GM23248 (cell line): ENCODE measurements around the gene FUT8. TPM values are rescaled to one million over a fixed set of nuclear protein-coding genes. Genes with fewer than 3 reads are reported as not detected.

ENCODE experiments used
- DNase-seq: peaks from one replicate; pipeline ENCODE4 v3.0.0-alpha.2; 2015
- H2AFZ ChIP-seq: fragments of 200-600 bp; sonication (generic); 2 replicates; pipeline ENCODE4 v1.6.1; 2016; ENCODE audit warnings: antibody characterized with exemption
- H3F3A ChIP-seq: fragments of 200-600 bp; sonication (generic); 2 replicates; pipeline ENCODE4 v1.6.1; 2016; ENCODE audit warnings: mild to moderate bottlenecking, antibody characterized with exemption, mixed run types; ENCODE audit not compliant: insufficient read depth
- H3K27ac ChIP-seq: fragments of 200-600 bp; sonication (generic); 2 replicates; pipeline ENCODE4 v1.5.1; 2016; ENCODE audit warnings: mild to moderate bottlenecking
- H3K27me3 ChIP-seq: fragments of 200-600 bp; sonication (generic); replicated peaks from 2 replicates; pipeline ENCODE4 v1.6.1; 2016; ENCODE audit warnings: mild to moderate bottlenecking; ENCODE audit not compliant: insufficient read depth
- H3K36me3 ChIP-seq: fragments of 200-600 bp; sonication (generic); 2 replicates; pipeline ENCODE4 v1.6.1; 2016; ENCODE audit warnings: low read depth, mild to moderate bottlenecking
- H3K4me1 ChIP-seq: fragments of 200-600 bp; sonication (generic); 2 replicates; pipeline ENCODE4 v1.6.1; 2016; ENCODE audit warnings: mild to moderate bottlenecking; ENCODE audit not compliant: insufficient read depth
- H3K4me2 ChIP-seq: fragments of 200-600 bp; sonication (generic); one replicate; pipeline ENCODE4 v1.6.1; 2016; ENCODE audit warnings: mild to moderate bottlenecking; ENCODE audit not compliant: unreplicated experiment
- H3K4me3 ChIP-seq: fragments of 200-600 bp; sonication (generic); 2 replicates; pipeline ENCODE4 v1.5.1; 2016; ENCODE audit warnings: mild to moderate bottlenecking
- H3K79me2 ChIP-seq: fragments of 200-600 bp; sonication (generic); 2 replicates; pipeline ENCODE4 v1.6.1; 2016; ENCODE audit warnings: mild to moderate bottlenecking; ENCODE audit not compliant: insufficient read depth
- H3K9ac ChIP-seq: fragments of 200-600 bp; sonication (generic); 2 replicates; pipeline ENCODE4 v1.6.1; 2016; ENCODE audit warnings: mild to moderate bottlenecking
- H3K9me2 ChIP-seq: fragments of 200-600 bp; sonication (generic); 2 replicates; pipeline ENCODE4 v1.6.1; 2016; ENCODE audit warnings: mixed run types, mild to moderate bottlenecking, moderate library complexity; ENCODE audit not compliant: insufficient read depth
- H3K9me3 ChIP-seq: fragments of 200-600 bp; sonication (generic); one replicate; pipeline ENCODE4 v1.6.1; 2017; ENCODE audit warnings: low read depth
- H4K20me1 ChIP-seq: fragments of 200-600 bp; sonication (generic); 2 replicates; pipeline ENCODE4 v1.6.0; 2016; ENCODE audit not compliant: insufficient read depth
- EZH2 ChIP-seq: fragments of 200-600 bp; sonication (generic); IDR thresholded peaks from 2 replicates; pipeline ENCODE4 v1.6.1; 2018; ENCODE audit warnings: antibody characterized with exemption, mild to moderate bottlenecking; ENCODE audit not compliant: insufficient read depth, poor library complexity, severe bottlenecking
- EZH2phosphoT487 ChIP-seq: fragments of 200-600 bp; sonication (generic); IDR thresholded peaks from 2 replicates; pipeline ENCODE4 v1.6.1; 2018; ENCODE audit warnings: antibody characterized with exemption, moderate library complexity, mild to moderate bottlenecking, low read depth; ENCODE audit not compliant: insufficient read depth
- WGBS, 2 experiments: methylation state at CpG; one replicate each; pipeline ENCODE4 v1.1.6; 2015 to 2017; ENCODE audit warnings: low lambda C conversion rate in 2 of 2, low coverage in 1 of 2; ENCODE audit errors: missing lambda C conversion rate in 2 of 2; 5-methylcytosine and 5-hydroxymethylcytosine counted together
- in situ Hi-C: fragments of 300-500 bp; cut with MboI; formaldehyde crosslinking; loops from 2 replicates; pipeline ENCODE4 v1.15.0; 2020
- polyA plus RNA-seq: library from polyadenylated mRNA; unstranded; fragments of >200 nt; fragmentation: Nextera tagmentation; extraction: Ambion mirVana; gene quantifications from 2 replicates; pipeline ENCODE4 v1.2.1, GENCODE V29; 2016
- total RNA-seq: library from RNA; depleted of rRNA; stranded (reverse); fragments of >200 nt; shearing (Covaris generic); gene quantifications from 2 replicates; pipeline ENCODE4 v1.2.3, GENCODE V29; 2014; rRNA removed

The FUT8 gene
- 60.6 and 83.7 TPM in 2 replicates for total RNA-seq
- polyA plus RNA-seq, result 40.0 and 45.9 TPM in 2 replicates

GRCh38 chr14:65412032-65412846 is at the start of gene FUT8:
TSS of gene FUT8 (plus strand) at chr14:65412730. CDS start at chr14:65561564, 148,834 bp downstream.
- peak within 1 kb of the TSS; percentile 89 for H3K27ac ChIP-seq
- peak within 1 kb of the TSS; percentile 97 for H3K4me3 ChIP-seq
- no peaks in the 10 kb centered on the region for H3K36me3 ChIP-seq
- TF ChIP-seq EZH2 (no peak), EZH2phosphoT487 (no peak)
- H3F3A ChIP-seq, result peaks cover 20% of the 10 kb centered on the region
- peak within 1 kb of the TSS; percentile 92 for H3K9ac ChIP-seq
- no peaks in the 10 kb centered on the region for H3K9me2 ChIP-seq
- H3K4me2 ChIP-seq, result peak within 1 kb of the TSS; percentile 86
- DNase-seq, result peak; percentile 98
- H3K4me1 ChIP-seq, result peaks cover 12% of the 10 kb centered on the region
- H3K27me3 ChIP-seq, result no peaks in the 10 kb centered on the region
- H4K20me1 ChIP-seq, result no peaks in the 10 kb centered on the region
- no peaks in the 10 kb centered on the region for H3K9me3 ChIP-seq
- in situ Hi-C loops, result loop anchor here (25.0 kb wide), 1 partner anchor 650 kb away; no protein-coding TSS in a partner anchor
- peak within 1 kb of the TSS; percentile 87 for H2AFZ ChIP-seq
- WGBS, 2 experiments, result 1 to 2% methylated on average over 45 to 84 of the region's 85 CpGs
- peaks cover 44% of the 10 kb centered on the region for H3K79me2 ChIP-seq

GRCh38 chr14:65366802-65367565 is 45.5 kb upstream of the FUT8 start:
- Histone ChIP-seq H3K4me2 (no peak overlapping the region), H3K9me2 (no peaks in the 10 kb centered on the region), H3K4me1 (no peaks in the 10 kb centered on the region), H3K36me3 (no peaks in the 10 kb centered on the region), H3K27ac (no peak overlapping the region), H3K4me3 (no peak overlapping the region), H3K79me2 (no peaks in the 10 kb centered on the region), H2AFZ (no peak overlapping the region), H3K27me3 (no peaks in the 10 kb centered on the region), H3K9me3 (no peaks in the 10 kb centered on the region), H4K20me1 (no peaks in the 10 kb centered on the region), H3F3A (no peaks in the 10 kb centered on the region), H3K9ac (no peak overlapping the region)
- no peak for DNase-seq
- no peak for TF ChIP-seq EZH2phosphoT487
- TF ChIP-seq EZH2, result no peak
- 79 to 80% methylated on average over 3 of the region's 3 CpGs for WGBS, 2 experiments
- in situ Hi-C loops, result no loop called here

- 96 to 98% methylated on average over 1 of the region's 1 CpG for WGBS, 2 experiments
- no peak overlapping the region for H3K4me3 ChIP-seq
- no peak overlapping the region for H3K27ac ChIP-seq
- H3K4me1 ChIP-seq, result no peaks in the 10 kb centered on the region
- no peaks in the 10 kb centered on the region for H3K9me3 ChIP-seq
- H3K36me3 ChIP-seq, result no peaks in the 10 kb centered on the region
- DNase-seq, result no peak
- no peaks in the 10 kb centered on the region for H4K20me1 ChIP-seq
- in situ Hi-C loops, result no loop called here
- H3K9ac ChIP-seq, result no peak overlapping the region
- no peaks in the 10 kb centered on the region for H3F3A ChIP-seq
- H3K4me2 ChIP-seq, result no peak overlapping the region
- H3K27me3 ChIP-seq, result no peaks in the 10 kb centered on the region
- TF ChIP-seq EZH2 (no peak), EZH2phosphoT487 (no peak)
- no peaks in the 10 kb centered on the region for H3K9me2 ChIP-seq
- H2AFZ ChIP-seq, result no peak overlapping the region
- H3K79me2 ChIP-seq, result no peaks in the 10 kb centered on the region
These were observed 43.0 kb upstream of the FUT8 start for GRCh38 chr14:65369560-65369959.

- Histone ChIP-seq H3F3A (no peaks in the 10 kb centered on the region), H3K36me3 (no peaks in the 10 kb centered on the region), H4K20me1 (no peaks in the 10 kb centered on the region), H3K79me2 (no peaks in the 10 kb centered on the region), H3K27me3 (no peaks in the 10 kb centered on the region), H3K4me3 (no peak overlapping the region), H3K9me2 (no peaks in the 10 kb centered on the region), H3K9me3 (no peaks in the 10 kb centered on the region), H2AFZ (peak overlapping the region; percentile 20; the same call in 1 of the 2 replicates), H3K4me1 (no peaks in the 10 kb centered on the region), H3K27ac (no peak overlapping the region), H3K9ac (no peak overlapping the region), H3K4me2 (no peak overlapping the region)
- TF ChIP-seq EZH2 (no peak), EZH2phosphoT487 (no peak)
- in situ Hi-C loops, result no loop called here
- 60 to 70% methylated on average over 7 of the region's 7 CpGs for WGBS, 2 experiments
- DNase-seq, result no peak
These were observed 41.7 kb upstream of the FUT8 start for GRCh38 chr14:65370801-65371248.
